Stimulated activated CD4-positive, alpha-beta T cell treated with anti-CD3 and anti-CD28 coated beads, Interleukin-15, amount 100 ng/mL, for 1 hour (primary cell): ENCODE data around the gene SYTL2.
"Not testable (repeated sequence)": the region's sequence is repeated elsewhere in the genome, so short reads cannot be mapped to it uniquely, and the experiment has no call there.

ENCODE experiments used
- DNase-seq, 2 donors: peaks; one replicate each; pipeline ENCODE4 v3.0.0-alpha.2; 2020; ENCODE audit warnings: low read depth in 1 of 2, low spot score in 1 of 2

The SYTL2 gene, protein sequence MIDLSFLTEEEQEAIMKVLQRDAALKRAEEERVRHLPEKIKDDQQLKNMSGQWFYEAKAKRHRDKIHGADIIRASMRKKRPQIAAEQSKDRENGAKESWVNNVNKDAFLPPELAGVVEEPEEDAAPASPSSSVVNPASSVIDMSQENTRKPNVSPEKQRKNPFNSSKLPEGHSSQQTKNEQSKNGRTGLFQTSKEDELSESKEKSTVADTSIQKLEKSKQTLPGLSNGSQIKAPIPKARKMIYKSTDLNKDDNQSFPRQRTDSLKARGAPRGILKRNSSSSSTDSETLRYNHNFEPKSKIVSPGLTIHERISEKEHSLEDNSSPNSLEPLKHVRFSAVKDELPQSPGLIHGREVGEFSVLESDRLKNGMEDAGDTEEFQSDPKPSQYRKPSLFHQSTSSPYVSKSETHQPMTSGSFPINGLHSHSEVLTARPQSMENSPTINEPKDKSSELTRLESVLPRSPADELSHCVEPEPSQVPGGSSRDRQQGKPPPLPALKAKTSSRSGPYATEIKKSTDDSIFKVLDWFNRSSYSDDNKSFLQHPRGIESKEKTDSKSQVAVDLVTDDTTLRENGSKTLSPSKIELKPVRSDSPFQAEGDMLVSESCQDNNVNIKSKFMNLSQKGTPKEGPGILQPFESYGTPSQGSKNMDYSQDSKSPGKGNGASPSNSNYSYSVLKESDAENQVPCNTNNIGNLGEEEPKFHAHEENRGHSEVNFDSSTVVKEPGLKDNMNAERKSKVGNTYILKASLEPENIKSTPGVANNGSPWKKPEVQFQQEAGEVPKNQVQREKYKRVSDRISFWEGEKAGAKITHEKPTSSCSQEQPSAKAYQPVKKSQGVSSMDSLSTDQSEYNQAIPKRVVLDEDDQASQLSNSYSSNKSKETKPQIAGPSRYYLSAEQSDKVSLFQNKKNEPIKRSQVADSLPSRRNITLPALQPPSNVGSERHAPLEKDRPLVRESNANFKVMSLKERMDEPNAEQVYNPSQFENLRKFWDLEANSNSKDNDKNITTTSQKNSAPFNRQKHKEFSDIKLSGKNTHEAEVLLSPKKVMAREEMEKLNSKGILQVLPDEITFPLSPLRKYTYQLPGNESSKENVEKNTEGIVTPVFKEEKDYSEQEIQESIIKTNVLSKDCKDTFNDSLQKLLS (N-terminal part only)

DNA sequence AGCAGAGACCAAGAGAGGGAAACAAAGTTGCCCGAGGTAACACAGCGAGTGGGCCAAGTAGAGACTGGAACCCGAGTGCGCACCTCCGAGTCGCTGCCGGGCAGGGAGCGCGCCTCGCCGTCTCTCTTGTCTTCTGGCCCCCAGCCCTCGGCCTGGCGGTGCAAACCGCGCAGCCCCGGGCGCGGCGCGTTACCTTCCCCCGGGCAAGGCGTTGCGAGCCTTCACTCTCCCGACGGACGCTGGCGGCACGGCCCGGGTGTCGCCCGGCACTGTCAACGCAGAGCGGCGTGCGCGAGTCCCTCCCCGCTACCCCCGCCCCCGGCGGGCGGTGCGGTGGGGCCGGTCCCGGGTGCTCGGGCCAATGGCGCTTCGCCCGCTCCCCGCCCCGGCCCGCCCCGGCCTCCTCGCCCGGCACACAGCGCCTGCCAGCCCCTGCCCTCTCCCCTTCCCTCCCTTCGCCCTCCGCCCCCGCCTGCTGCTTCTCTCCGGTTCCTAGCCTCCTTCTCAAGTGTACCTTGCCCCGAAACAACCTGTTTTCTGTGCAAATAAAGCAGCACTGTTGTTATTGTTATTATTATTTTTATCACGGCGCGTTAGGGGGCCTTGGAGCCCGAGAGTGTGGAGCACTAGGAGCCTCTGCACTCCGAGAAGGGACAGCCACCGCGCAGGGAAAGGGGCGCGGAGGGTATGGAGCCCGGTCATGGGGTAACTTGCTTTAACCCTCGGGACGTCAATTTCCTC lies at the start of gene SYTL2:
TSS of gene SYTL2 (minus strand) at position 271 of the 741 bp plus-strand sequence. CDS start 53,416 bp downstream, outside the sequence.
- peak; percentile 49 to 66 for DNase-seq

- DNase-seq = not testable (repeated sequence)
These were observed 48.6 kb upstream of the SYTL2 start for GRCh38 chr11:85859541-85859940.

- no peak for DNase-seq
These were observed 46.2 kb upstream of the SYTL2 start for GRCh38 chr11:85857098-85857497.

DNA sequence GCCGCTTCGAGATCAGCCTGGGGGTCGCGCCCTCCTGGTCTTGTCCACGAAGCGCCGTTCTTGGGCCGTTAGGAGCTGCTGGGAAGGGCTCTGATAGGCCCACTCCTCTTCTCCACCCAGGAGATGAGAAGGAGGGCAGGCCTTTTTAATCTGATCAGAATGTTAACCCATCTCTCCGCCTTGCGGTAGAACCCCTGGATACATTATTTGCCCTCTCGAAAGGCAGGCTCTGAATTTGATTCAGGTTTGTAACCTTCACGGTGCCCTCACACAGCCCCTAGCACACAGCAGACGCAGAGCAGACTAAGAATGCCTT lies 44.4 kb upstream of the SYTL2 start, which contains the start of gene CCDC83:
TSS of gene CCDC83 (plus strand) at position 43 of the 316 bp plus-strand sequence. CDS start 9,741 bp downstream, outside the sequence.
- DNase-seq = no peak

- DNase-seq = peak; percentile 85 to 93
These were observed 43.8 kb upstream of the SYTL2 start for GRCh38 chr11:85854557-85855340.

DNA sequence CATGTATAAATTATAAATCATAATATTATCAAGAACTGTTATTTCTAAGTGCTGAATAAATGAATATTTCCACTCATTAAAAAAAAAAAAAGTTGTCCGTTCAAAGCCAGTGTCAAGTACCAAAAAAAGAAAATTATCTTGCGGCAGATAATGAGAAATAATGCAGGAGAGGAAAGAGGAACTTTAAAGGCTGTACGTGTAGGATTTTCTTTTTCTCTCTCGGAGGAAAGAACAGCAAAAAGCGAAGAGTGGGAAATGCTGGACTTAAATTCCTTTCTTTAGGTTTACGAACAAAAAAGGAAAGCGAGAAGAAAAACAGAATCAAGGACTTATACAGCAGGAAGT lies 43.2 kb upstream of the SYTL2 start:
- no peak for DNase-seq

DNA sequence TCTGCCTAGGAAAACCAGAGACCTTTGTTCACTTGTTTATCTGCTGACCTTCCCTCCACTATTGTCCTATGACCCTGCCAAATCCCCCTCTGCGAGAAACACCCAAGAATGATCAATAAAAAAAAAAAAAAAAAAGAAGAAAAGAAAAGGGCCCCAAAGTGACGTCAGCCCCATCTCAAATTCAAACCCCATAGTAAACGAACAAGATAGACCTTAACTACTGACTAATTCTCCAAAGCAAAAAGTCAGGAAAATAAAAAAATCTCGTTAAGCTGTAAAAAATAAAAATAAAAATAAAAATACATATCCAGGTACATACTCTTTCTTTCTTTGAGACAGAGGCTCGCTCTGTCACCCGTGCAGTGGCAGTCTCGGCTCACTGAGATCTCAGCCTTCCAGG lies 42.6 kb upstream of the SYTL2 start:
- not testable (repeated sequence) for DNase-seq

- DNase-seq = not testable (repeated sequence)
These were observed 41.8 kb upstream of the SYTL2 start for GRCh38 chr11:85852754-85853153.

GRCh38 chr11:85848556-85848955 lies 37.6 kb upstream of the SYTL2 start:
- no peak for DNase-seq

DNA sequence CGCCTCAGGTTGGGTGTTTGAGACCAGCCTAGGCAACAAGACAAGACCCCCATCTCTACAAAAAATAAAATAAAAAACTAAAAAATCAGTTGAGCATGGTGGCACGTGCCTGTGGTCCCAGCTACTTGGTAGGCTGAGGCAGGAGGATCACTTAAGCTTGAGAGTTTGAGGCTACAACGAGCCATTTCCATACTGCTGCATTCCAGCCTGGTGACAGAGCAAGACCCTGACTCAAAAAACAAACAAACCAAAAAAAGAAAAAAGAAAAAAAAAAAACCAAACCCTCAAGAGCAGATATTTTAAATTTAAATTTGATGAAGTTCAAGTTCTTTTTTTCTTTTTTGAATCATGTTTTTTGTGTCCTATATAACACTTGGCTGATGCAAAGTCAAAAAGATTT lies 37.1 kb upstream of the SYTL2 start:
- no peak for DNase-seq

DNA sequence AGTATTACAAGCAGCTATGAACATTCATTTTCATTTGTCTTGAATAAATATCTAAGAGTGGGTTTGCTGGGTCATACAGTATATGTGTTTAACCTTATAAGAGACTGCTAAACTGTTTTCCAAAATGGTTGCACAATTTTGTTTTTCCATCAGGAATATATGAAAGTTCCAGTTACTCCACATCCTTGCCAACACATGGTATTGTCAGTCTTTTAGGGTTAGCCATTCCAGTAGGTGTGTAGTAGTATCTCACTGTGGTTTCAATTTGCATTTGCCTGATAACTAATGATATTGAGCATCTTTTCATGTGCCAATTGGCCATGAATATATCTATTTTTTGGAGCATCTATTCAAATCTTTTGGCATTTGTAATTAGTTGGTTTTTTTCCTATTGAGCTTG lies 36.5 kb upstream of the SYTL2 start:
- no peak for DNase-seq

DNA sequence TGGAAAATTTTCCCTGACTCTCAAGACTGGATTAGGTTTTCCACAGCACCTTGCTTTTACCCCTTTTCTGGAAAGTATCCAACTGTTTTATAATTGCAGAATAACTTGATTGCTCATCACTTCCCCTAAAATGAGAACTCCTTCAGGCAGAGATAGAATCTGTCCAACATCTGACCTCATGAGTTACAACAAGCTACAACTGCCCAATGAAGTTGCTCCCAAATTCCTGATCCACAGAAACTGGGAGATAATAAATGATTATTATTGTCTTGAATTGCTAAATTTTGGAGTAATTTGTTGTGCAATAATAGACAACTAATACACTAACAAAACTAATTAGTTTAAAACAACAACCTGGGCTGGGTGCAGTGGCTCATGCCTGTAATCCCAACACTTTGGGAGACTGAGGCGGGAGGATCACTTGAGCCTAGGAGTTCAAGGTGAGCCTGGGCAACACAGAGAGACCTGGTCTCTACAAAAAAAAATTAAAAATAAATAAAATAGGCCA lies 34.2 kb upstream of the SYTL2 start:
- DNase-seq = no peak

- DNase-seq = no peak
These were observed 33.6 kb upstream of the SYTL2 start for GRCh38 chr11:85844439-85845123.

DNA sequence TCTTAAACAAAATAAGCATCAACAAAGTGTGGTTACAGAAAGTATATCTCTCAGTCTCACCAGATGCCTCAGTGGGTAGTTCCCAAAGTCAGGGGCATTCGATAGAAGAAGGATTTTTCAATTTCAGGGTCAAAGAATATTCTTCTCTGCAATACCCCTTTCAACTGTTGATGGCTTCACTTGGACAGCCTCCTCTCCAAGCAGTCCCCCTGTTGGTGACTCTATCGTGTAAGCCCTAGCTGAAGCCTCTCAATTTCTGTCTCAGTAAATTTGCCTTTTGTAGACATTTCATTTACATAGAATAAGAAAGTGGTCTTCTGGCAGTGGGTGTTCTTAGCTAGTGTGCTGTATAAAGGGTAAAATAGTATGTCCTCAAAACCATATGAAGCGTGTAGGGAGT lies 33.0 kb upstream of the SYTL2 start:
- DNase-seq = no peak

GRCh38 chr11:85840932-85841331 lies 30.0 kb upstream of the SYTL2 start:
- not testable (repeated sequence) for DNase-seq

DNA sequence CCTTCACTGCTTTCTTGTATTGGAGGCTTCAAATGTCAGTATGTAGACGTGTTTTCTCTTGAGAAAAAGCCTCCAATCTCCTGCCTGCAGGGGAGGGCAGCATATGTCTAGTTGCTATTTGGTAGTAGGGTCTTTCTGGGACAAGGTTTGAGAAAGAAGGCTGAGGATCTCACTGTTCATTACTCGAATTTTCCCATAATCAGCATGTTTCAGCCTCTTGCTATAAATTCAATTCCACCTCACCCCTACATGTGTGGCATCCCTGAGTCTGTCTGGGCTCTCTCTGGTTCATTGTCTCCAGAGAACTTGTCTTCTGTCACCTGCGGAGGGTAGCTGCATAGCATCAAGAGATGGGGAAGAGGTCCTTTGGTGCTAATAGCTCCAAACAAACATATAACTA lies 24.8 kb upstream of the SYTL2 start:
- no peak for DNase-seq

- DNase-seq = no peak
These were observed 24.3 kb upstream of the SYTL2 start for GRCh38 chr11:85835263-85835662.

DNA sequence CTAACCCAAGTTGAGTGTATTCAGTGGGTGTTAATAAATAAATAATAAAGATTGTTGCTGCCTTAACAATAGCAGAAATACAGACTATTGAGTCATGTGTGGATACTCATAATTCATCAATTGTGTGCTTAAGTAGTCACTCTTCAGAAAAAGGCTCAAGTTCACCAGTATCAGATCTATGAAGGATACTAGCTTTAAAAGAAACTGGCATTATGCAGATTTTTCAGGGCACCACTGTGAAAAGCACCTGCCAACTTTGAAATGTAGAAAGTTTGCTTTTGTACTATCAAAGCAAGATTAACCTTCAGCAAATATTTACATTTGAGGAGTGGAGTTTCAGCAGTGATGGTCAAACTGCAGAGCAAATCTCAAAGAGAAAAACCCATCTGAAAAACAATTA lies 20.1 kb upstream of the SYTL2 start:
- DNase-seq = no peak

DNA sequence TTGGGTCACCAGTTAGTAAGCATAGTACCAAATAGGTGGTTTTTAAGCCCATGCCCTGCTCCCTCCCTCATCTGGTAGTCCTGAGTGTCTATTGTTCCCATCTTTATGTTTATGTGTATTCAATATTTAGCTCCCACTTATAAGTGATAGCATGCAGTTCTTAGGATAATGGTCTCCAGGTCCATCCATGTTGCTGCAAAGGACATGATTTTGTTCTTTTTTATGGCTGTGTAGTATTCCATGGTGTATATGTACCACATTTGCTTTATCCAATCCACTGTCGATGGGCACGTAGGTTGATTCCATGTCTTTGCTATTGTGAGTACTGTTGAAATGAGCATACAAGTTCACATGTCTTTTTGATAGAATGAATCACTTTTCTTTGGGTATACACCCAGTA lies 18.2 kb upstream of the SYTL2 start:
- DNase-seq = no peak

DNA sequence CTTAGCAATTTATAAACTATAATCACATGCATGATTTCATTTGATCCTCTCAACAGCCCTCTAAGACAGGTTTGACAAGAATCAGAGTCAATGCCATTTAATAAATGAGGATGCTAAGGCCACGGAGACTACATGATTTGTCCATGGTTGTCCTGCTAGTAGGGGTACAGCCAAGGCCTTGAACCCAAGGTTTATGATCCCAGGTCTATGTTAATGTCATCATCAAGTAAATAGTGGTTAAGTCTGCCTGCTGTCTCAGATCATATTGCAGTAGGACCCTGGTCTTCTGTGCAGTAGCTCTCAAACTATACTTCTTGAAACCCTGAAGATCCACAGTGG lies 17.7 kb upstream of the SYTL2 start:
- no peak for DNase-seq
